GM21447 (cell line): ENCODE measurements around the gene FBN3.
"Not testable (repeated sequence)": the region's sequence is repeated elsewhere in the genome, so short reads cannot be mapped to it uniquely, and the experiment has no call there.

Experiments used
- ATAC-seq: cut with Tn5 transposase; IDR thresholded peaks from one replicate; pipeline ENCODE4 v1.9.1; 2021; ENCODE audit not compliant: unreplicated experiment

Gene FBN3

GRCh38 chr19:8064911-8065874 lies 84.2 kb downstream of the FBN3 start:
- no peak for ATAC-seq

GRCh38 chr19:8057545-8058270 lies 91.7 kb downstream of the FBN3 start:
- no peak for ATAC-seq

GRCh38 chr19:8056533-8056932 lies 92.9 kb downstream of the FBN3 start:
- ATAC-seq: no peak

DNA sequence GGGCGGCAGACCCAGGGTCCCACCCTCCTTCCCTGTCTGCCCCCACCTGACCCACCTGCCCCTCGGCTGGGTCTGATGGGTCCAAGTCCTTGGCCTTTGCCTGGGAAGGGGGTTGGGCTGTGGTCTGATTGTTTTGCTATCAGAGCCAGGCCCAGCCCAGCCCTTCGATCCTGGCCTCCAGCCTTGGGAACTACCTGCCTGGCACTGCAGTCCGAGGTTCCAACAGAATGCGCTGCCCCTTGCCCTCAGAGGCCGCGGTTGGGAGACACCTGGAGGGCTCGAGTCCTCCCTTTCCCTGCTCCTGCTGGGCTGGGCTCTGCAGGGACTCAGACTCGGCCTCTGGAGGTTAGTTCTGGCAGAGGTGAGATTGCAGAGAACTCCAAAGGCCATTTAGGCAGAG lies 95.2 kb downstream of the FBN3 start:
- no peak for ATAC-seq

GRCh38 chr19:8052464-8052859 lies 96.9 kb downstream of the FBN3 start, which contains the start of gene CCL25:
TSS of gene CCL25 (plus strand) at chr19:8052760. CDS start at chr19:8053050, 290 bp downstream.
- ATAC-seq: no peak

DNA sequence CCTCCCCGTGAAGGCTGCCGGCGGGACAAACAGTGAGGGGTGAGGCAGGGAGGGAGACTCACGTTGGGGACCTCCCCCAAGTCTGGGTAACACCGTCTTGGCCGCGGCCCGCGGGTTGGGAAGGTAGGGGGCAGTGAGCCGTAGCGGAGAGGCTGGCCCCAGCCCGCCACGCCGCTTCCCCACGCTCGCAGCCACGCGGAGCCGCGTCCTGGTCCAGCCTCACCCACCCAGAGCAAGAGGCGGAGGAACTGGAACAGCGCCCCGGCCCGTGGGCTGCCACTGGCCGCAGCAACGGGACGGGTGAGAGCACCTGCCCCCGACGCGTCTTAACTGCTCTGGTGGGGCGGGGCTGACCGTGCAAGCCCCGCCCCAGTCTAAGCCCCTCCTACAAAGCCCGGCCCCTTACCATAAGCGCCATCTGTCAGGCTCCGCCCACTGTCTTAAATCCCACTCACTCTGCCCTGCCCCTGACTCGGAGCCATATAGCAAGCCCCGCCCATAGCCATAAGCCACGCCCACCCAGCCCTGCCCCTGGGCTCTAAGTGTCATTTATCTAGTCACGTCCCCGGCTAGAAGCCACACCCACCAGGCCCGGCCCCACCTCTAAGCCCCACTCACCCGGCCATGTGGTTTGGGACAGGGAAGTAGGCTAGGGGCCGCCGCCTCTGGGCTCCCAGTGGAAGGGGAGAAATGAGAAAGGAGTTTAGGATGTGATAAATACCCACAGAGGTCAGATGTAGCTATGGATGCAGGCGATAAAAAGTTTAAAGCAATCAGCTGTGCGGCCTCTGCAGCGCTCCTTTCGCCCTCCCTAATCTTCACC lies 98.9 kb downstream of the FBN3 start:
- peak; percentile 82 for ATAC-seq

DNA sequence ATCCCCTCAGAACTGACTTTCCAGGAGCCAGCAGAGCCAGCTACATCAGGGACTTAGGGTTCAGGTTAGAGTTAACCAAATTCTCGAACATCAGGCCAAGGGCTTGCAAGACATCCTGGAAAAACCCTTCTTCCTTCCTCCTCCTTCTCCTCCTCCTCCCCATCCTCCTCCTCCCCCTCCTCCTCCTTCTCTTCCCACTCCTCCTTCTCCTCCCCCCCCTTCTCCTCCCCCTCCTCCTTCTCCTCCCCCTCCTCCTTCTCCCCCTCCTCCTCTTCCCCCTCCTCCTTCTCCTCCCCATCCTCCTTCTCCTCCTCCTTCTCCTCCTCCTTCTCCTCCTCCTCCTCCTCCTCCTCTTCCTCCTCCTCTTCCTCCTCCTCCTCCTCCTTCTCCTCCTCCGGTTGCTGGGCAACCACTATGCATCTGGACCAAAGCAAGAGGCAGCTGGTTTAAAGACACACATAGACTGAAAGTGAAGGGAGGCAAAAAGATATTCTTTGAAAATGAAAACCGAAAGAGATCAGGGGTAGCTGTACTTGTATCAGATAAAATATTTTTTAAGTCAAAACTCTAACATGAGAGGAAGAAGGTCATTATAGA lies 102.7 kb downstream of the FBN3 start:
- ATAC-seq: no peak

DNA sequence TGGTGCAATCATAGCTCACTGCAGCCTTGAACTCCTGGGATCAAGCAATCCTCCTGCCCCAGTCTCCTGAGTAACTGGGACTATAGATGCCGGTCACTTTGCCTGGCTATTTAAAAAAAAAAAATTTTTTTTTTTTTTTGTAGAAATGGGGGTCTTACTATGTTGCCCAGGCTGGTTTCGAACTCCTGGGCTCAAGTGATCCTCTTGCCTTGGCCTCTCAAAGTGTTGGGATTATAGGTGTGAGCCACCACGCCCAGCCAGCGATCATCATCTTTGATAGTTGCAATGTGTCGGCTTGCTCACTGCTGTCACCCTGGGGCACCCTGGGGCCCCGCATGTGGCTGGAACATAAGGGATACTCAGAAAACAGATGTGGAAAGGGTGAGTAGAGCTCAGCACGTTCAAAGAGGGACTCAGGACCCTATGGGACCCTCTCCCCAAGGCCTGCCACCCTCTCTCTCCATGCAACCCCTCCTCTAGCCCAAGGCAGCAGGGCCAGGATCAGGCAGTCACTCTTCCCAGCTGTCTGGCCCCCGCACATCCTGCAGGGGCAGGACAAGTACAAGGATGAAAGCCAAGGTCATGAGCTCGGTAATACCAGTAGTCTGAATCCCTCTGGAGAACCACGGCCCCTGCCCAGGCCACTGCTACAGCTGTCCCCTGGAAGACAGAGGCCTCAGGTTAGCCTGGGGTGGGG lies 103.4 kb downstream of the FBN3 start:
- no peak for ATAC-seq

DNA sequence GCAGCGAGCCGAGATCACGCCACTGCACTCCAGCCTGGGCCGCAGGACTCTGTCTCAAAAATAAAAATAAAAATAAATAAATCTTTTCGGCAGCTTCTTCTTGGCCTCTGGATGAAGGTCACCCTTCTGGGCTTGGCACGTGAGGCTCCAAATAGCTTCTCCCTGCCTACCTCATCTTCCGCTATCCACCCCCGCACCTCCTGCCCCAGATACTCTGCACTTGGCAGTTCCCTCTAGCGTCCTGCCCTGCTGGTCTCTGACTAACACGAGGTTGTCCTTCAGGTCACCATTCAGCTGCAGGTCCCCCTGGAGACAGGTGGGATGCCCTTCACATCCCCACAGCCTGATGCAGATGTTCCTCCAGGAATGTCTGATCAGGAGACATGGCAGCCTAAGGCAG lies 105.4 kb downstream of the FBN3 start:
- no peak for ATAC-seq

- ATAC-seq: no peak
These were observed 106.5 kb downstream of the FBN3 start for GRCh38 chr19:8042900-8043299.

DNA sequence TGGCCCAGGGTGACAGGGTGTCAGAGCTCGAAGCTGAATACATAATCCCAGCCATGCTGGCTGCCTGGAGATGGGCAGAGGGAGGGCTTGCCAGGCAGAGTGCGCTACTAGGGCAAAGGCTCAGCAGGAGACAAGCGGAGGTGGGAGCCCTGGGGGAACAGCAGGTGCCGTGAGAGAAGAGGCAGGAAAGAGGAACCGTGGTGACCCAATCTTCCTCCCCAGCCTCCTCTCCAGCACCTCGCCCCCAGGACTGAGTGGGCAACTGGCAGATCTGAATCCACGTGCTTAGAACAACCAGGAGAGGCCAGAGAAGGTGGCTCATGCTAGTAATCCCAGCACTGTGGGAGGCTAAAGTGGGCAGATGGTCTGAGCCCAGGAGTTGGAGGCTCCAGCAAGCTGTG lies 107.9 kb downstream of the FBN3 start:
- ATAC-seq: no peak

DNA sequence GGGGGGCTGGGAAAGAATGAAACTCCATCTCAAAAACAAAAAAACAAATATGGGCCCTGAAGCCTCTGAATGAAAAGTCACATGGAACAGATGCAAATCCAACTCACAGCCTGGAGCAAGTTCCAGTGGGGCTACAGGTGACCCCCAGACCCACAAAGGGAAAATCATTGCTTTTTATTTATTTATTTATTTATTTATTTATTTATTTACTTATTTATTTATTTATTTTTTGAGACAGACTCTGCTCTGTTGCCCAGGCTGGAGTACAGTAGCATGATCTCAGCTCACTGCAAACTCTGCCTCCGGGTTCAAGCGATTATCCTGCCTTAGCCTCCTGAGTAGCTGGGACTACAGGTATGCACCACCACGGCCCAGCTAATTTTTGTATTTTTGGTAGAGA lies 110.2 kb downstream of the FBN3 start:
- no peak for ATAC-seq

- ATAC-seq: no peak
These were observed 110.6 kb downstream of the FBN3 start for GRCh38 chr19:8038815-8039214.

GRCh38 chr19:8036434-8037099 lies 112.8 kb downstream of the FBN3 start:
- ATAC-seq: no peak

DNA sequence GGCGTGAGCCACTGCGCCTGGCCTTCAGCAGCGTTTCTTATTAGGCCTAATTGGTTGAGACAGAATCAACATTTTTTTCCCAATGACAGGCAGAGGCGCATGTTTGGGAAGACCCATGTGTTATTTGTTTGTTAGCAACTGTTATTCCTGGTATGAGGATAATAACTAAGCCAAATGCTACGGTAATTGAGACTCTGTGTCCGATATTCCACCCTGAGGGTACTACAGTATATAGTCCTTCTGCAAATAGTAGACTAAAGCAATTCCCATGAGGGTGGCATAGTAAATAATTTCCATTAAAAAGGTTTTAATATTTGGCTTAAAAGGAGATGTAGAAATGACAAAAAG lies 115.2 kb downstream of the FBN3 start:
- no peak for ATAC-seq

DNA sequence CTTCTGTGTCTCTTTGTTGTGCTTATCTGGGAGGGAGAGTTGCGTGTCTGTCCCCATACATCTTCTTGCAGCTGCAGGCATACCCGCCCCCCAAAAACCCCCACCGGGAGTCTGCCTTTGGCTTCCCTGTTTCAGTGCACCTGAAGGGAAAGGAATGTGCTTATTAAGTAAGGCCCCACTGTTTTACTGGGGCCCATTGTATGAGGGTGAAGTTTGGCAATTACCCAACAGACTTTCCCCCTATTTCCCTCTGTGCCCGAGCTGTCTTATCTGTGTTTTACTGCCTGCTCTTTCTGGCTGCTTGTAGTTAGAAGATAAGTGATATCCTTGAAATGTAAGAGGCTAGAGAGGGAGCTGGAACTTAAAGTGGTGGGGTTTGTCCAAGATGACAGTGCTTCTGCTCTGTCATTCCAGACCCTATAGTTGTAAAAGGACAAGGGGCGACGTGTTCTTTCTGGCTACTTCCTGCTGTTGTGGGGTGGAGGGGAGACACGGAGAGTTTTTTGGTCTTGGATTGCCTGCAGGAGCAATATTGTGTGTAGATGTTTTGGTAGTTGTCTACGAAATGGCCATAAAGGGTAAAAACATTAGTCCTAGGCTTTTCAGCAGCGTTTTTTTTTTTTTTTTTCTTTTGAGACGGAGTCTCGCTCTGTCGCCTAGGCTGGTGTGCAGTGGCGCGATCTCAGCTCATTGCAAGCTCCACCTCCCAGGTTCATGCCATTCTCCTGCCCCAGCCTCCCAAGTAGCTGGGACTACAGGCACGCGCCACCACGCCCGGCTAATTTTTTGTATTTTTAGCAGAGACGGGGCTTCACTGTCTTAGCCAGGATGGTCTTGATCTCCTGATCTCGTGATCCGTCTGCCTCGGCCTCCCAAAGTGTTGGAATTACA lies 115.9 kb downstream of the FBN3 start:
- ATAC-seq: not testable (repeated sequence)

DNA sequence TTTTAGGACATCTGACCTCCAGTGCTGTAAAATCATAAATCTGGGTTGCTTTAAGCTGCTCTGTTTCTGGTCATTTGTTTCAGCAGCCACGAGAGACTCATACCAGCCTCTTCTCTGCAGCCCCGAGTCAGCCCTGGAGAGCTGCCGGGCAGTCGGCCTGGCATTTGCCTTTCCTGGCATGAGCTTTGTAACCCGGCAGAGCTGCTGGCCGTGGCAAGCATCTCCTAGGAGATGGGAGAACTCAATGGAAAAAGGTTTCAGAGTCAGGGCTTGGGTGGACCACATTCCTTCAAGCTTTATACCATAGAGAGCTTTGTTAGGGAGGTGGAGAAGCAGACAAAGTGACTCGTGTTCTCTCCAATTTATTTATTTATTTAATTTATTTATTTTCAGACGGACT lies 118.4 kb downstream of the FBN3 start:
- ATAC-seq: no peak

DNA sequence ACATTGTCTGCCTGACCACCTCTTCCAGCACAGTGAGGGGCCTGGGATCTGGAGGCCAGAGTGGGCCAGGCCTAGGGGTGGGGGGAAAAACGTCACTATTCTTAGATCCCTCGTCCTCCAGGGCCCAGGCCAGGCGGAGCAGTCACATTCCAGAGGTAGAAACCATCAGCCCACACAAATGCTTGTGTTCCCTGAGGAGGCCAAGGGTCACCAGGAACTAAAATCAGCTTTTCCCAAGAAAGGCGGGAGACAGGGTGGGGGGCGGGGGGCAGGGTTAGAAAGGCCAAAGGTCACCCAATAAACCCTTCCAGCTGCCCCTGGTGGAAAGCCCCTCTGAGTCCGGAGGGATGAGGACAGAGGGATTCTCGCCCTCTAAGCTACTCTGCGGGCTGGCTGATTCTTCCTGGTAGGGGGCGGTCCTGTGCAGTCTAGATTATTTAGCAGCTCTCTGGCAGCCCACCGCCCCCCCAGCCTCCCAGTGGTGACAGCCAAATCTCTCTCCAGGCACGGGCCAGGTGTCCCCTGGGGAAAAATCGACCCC lies 120.4 kb downstream of the FBN3 start:
- ATAC-seq: no peak

DNA sequence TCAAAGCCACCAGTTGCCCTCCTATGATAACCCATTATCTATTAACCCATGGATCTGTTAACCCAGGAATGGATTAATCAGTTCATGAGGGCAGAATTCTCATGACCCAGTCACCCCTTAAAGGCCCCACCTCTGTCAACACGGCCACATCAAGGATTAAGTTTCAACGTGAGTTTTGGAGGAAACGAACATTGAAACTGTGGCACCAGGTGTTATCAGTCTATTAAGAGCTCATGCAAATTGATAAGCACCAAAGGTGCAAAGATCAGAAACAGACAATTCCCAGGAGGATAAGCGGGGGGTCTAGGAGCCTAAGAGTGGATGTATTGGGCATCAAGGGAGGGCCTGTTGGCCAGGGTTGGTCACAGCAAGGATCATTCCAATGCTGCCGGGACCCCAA lies 124.1 kb downstream of the FBN3 start:
- ATAC-seq: no peak
